GM19463 (cell line): ENCODE measurements around the gene GLI3.

ENCODE experiments used
- ATAC-seq: cut with Tn5 transposase; IDR thresholded peaks from one replicate; pipeline ENCODE4 v1.9.1; 2021; ENCODE audit warnings: mild to moderate bottlenecking, moderate library complexity; ENCODE audit not compliant: unreplicated experiment

The GLI3 gene

DNA sequence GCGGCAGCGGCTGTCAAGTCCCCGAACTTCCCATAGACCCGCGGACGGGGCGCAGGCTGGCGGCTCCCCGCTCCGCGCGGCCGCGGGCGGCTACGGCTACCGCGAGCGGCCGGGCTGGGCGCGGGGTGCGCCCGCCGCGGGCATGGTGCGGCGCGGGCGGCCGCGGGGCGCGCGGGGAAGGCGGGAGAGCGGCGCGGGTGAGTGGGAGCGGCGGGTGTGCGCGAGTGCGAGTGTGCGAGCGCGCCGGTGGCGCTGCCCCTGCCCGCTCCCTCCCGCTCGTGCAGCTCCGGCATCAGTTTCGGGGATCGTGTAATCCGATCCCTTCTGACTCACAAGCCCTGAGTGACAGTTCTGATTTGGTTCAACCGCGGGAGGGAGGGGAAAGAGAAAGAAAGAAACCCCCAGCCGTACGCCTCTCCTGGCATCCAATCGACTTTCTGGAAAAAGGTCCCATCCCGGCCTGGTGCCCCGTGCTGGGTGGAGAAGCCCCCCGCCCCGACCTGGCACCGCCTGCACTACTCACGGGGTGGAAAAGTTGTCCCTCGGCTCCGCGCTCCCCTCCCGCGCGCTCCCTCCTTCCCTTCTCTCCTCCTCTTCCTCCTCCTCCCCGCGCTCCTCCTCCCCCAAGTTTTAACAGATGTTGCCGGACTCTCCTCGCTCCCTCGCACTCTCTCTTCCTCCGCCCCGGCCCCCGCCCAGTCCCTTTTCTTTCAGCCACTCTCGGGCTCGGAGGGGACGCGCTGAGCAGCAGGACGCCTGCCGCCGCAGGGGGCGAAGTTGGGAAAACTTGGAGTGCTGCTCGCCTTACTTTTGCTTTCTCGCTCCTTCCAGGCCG lies at the start of gene GLI3:
Gene GLI3 (minus strand): TSS at position 234 of the 835 bp plus-strand sequence. CDS start 13,956 bp downstream, outside the sequence.
- peak; percentile 80 for ATAC-seq

GRCh38 chr7:42285383-42285824 lies 48.4 kb upstream of the GLI3 start:
- ATAC-seq, result no peak

- no peak for ATAC-seq
These were observed 46.5 kb upstream of the GLI3 start for GRCh38 chr7:42283553-42283952.

DNA sequence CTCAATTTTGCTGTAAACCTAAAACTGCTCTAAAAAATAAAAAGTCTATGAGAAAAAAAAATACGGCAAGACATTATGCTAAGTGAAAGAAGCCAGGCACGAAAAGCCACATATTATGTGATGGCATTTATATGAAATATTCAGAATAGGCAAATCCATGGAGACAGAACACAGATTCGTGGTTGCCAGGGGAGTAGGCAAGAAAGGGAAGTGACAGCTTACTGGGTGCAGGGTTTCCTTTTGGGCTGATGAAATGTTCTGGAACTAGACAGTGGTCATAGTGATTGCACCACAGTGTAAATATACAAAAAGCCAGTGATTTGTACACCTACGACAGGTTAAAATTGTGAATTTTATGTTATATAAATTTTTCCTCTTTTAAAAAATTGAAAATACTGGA lies 41.3 kb upstream of the GLI3 start:
- no peak for ATAC-seq

DNA sequence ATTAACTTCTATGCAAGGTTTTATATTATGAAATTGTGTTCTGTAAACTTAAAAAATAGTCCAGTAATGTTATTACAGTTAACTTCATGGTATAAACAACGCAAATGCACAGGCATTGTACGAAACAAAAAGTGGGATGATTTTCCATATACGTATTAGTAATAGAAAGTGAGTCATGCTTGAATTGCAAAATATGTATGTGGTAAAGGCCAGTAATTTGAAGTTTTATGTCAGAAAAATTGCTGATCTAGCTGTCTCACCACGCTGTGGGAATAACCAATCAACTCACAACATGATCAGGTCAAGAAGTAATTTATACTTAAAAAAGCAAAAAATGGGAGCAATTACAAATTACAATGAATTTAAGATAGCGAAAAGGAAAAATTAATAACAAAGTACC lies 37.0 kb upstream of the GLI3 start:
- no peak for ATAC-seq

- ATAC-seq, result no peak
These were observed 36.0 kb upstream of the GLI3 start for GRCh38 chr7:42272793-42273665.

- ATAC-seq, result no peak
These were observed 32.2 kb upstream of the GLI3 start for GRCh38 chr7:42269161-42269560.

DNA sequence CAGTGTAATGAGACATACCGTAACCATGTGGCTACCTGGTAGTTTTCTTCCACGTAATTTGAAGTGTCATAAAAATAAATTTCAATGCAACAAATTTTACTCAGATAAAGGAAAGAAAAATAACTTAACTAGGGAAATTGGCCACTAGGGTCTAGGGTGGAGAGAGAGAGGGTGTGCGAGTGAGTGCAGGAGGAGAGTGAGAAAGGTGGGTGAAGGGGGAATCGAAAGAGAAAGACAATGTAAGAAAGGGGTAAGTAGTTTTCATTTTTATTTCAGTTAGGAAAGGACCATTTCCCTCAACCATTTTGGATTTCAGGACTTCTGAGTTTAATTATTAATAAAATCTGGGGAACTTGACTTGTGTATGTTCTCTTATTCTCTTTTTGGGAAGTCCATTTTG lies 27.7 kb upstream of the GLI3 start:
- ATAC-seq, result no peak

DNA sequence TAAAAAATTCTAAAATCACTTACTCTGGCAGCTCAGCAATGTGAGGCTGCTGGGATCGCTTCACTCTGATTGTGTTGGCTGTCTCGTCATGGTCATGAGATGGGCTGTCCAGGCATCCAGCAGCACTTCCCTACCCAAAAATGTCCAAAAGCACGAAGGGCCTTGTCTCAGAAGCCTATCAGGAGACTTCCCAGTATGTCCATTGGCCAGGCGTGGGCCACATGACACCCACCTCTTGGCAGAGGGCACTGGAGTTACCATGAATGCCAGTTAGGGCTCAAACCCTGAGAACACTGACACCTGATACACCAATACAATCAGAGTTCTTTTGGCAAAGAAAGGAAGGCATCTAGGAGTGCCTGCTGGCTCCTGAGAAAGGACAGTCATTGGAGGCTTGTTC lies 27.0 kb upstream of the GLI3 start:
- no peak for ATAC-seq

GRCh38 chr7:42262964-42263363 lies 26.0 kb upstream of the GLI3 start:
- ATAC-seq, result no peak

DNA sequence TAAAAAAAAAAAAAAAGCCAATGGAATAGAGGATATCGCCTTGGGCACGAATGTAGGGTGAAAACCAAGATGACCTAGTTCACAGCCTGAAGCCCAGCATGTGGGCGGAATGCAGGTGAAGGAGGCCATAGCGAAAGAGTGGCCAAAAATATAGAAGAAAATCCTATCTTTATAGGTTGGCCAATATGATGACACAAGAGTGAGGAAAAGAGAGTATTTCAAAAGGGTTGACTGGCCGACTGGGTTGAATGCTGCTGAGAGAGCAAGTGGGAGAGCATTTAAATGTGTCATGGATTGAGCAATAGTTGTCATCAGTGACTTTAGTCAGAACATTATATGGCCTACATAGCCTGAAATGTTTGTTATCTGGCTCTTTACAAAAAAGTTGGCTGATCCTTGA lies 17.2 kb upstream of the GLI3 start:
- ATAC-seq, result no peak

DNA sequence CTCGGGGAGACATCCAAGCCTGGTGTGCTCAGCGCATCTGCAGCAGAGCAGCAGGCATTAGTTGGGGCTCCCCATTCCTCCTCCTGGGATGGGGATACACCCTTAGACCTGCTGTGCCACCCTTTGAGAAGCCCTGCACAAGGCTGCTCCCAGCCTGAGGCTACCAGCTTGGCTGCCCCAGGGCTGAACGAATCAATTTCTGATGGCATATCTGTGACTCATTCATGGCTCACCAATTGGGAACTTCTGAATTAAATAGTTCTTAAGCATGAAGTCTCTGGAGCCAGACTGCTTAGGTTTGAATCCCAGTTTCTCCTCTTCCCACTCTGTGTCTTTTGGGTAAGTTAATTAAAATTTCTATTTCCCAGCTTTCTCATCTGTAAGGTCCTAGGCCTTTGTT lies 16.3 kb upstream of the GLI3 start:
- ATAC-seq, result no peak

- no peak for ATAC-seq
These were observed 13.4 kb upstream of the GLI3 start for GRCh38 chr7:42250411-42250810.

GRCh38 chr7:42248579-42248978 lies 11.6 kb upstream of the GLI3 start:
- no peak for ATAC-seq

GRCh38 chr7:42247301-42247700 lies 10.3 kb upstream of the GLI3 start:
- no peak for ATAC-seq

DNA sequence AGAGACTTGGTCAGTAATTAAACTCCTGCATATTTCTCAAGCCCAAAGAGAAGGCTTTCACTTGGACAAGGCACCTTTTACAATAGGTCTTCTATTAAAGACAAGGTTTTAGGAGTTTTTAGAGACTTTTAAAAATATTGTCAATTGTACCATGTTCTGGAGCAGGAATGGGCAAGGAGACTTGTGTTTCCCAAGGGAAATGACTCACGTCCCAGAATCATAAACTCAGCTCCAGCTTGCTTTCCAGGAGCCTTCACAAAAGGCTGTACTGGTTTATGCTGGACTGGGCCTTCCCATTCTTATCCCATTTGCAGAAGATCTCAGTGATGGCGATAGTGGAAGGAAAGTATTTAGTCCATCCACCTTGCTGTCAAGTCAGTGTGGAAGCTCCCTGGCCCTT lies 7.8 kb upstream of the GLI3 start:
- ATAC-seq, result no peak

DNA sequence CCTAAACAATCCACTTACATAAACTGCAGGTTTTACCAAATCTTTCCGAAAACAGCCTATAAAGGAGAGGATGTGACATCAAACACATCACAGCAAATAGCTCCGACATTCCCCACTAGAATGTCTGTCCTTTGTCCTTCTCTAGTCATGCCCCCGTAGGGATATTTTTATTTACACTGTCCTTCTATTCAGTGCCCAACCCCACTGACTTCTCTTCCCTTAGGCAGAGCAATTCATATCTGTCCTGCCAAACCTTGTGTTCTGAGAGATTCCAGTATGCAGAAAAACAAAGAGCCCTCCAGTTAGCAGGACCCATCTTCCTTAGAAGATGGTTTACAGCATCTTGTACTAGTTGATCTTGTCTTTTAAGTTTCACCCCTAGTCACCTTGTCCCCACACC lies 5.4 kb upstream of the GLI3 start:
- no peak for ATAC-seq

GRCh38 chr7:42241424-42241823 lies 4.4 kb upstream of the GLI3 start:
- no peak for ATAC-seq

GRCh38 chr7:42240416-42240815 lies 3.4 kb upstream of the GLI3 start:
- no peak for ATAC-seq

DNA sequence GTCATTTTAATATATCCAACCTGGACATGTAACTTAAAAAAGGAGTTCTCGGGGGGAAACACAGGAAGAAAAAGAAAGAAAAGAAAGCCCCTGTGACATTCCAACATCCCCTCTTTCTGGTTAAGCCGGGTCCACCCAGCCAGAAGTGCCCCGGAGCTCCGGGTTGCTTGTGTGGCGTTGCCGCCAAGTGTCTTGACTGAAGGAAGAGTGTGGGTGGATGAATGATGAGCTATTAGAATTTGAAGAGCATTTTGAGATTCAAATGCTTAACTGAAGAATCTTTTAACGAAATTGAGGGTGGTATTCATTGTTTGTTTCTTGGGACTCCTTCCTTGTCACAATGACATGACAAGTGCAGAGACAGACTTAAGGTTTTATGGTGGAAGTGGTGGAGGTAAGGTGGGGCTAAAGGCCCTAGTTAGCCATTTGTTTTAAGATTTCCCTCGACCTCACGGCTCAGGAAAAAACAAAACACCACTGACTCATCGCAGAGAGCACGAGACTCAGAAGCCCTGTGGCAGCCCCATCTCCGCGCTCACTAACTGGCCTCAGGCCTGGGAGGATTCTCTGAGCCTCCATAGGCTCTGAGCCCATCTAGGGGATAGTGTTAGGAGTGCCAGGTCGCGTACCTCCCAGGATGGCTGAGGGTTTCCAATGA lies 1.8 kb upstream of the GLI3 start:
- no peak for ATAC-seq

DNA sequence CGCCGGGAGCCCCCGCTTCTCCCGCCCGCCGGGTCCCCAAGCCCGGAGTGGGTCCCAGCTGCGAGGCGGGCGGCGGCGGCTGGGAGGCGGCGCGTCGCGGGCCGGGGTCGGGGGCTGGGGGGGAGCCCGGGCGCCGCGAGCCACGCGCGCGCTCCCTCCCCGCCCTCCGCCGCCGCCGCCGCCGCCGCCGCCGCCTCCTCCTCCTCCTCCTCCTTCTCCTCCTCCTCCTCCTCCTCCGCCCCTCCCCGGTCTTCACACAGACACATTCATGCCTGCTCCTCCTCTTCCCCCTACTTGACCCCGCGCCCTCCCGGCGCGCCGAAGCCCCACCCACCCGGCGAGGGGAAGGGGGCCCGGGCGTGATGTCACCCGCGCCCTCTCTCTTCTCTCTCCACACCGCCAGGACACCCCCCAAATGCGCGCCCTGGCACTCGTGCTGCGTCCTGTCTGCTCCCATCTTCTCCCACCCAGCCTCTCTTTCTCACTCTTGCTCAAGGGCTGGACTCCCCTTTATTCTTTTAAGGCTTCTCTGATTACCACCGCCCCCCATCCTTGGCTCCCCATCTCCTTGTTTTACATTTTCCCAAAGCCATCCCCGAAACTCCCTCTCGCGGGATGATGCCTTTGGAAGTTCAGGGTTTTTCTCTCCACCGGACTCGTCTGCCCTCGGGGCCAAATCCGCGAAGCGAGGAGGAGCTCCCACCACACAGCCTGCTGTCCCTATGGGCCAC lies 967 bp upstream of the GLI3 start:
- ATAC-seq, result no peak
